ENCODE results near the gene NR2F6.
A peak's percentile ranks its signal among the peaks of the same experiment; 100 is the strongest.

DNA sequence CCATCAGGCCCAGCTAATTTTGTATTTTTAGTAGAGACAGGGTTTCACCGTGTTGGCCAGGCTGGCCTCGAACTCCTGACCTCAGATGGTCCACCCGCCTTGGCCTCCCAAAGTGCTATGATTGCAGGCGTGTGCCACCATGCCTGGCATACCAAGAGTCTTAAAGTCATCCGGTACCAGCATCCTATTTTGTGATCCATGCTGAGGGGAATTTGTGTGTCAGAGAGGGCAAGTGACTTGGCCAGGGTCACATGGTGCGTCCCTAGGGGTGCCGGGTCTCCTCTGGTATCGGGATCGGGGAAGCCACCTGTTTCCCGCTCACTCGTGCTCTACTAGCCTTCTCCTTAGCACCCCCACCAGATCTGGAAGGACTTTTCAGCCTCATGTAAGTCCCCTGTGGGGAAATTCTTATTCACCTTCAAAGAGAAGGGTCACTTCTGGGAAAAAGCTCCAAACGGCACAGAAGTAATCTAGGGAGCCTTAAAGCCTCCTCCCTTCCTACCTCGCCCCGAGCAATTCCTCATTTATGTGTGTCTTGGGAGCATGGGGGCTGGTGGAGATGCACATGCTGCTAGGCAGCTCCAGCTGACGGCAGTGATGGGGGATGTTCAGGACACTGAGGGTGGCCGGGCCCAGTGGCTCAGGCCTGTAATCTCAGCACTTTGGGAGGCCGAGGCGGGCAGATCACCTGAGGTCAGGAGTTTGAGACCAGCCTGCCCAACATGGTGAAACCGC is 29.9 kb upstream of the NR2F6 start:
- TF ChIP-seq POLR2A (IDR thresholded peaks at IDR 0.05; ENCODE audit: low read length): peak; percentile 1
- TF ChIP-seq GATA1 (IDR thresholded peaks at IDR 0.05; ENCODE audit: low read depth, low read length): no peak
